Epithelial cell of proximal tubule (primary cell): ENCODE results near the gene EDN1. TPM values are rescaled to one million over a fixed set of nuclear protein-coding genes. Genes with fewer than 3 reads are reported as not detected.
"Not testable (repeated sequence)": the region's sequence is repeated elsewhere in the genome, so short reads cannot be mapped to it uniquely, and the experiment has no call there.

Experiments
- DNase-seq: peaks from one replicate; pipeline ENCODE4 v3.0.0-alpha.2; 2011; ENCODE audit warnings: low read depth
- H3K4me3 ChIP-seq: 2 replicates; pipeline ENCODE4 v1.5.1; 2011; ENCODE audit warnings: low read depth, mild to moderate bottlenecking, low read length
- total RNA-seq: library from RNA; depleted of rRNA; stranded (reverse); fragments of >200 nt; gene quantifications from 2 replicates; pipeline ENCODE4 v1.2.3, GENCODE V29; 2015
- TF ChIP-seq, protein P1 (sequence below): conservative IDR thresholded peaks from 2 replicates; pipeline ENCODE4 v1.5.1; 2012; ENCODE audit warnings: low read depth, mild to moderate bottlenecking, low read length

The EDN1 gene
- total RNA-seq, 1 donor from 2014 or later = 16.3 TPM

GRCh38 chr6:12324748-12325147, 34.6 kb downstream of the EDN1 start:
- TF ChIP-seq, protein P1, sequence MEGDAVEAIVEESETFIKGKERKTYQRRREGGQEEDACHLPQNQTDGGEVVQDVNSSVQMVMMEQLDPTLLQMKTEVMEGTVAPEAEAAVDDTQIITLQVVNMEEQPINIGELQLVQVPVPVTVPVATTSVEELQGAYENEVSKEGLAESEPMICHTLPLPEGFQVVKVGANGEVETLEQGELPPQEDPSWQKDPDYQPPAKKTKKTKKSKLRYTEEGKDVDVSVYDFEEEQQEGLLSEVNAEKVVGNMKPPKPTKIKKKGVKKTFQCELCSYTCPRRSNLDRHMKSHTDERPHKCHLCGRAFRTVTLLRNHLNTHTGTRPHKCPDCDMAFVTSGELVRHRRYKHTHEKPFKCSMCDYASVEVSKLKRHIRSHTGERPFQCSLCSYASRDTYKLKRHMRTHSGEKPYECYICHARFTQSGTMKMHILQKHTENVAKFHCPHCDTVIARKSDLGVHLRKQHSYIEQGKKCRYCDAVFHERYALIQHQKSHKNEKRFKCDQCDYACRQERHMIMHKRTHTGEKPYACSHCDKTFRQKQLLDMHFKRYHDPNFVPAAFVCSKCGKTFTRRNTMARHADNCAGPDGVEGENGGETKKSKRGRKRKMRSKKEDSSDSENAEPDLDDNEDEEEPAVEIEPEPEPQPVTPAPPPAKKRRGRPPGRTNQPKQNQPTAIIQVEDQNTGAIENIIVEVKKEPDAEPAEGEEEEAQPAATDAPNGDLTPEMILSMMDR = no peak
- no peak overlapping the region for H3K4me3 ChIP-seq
- DNase-seq = no peak

DNA sequence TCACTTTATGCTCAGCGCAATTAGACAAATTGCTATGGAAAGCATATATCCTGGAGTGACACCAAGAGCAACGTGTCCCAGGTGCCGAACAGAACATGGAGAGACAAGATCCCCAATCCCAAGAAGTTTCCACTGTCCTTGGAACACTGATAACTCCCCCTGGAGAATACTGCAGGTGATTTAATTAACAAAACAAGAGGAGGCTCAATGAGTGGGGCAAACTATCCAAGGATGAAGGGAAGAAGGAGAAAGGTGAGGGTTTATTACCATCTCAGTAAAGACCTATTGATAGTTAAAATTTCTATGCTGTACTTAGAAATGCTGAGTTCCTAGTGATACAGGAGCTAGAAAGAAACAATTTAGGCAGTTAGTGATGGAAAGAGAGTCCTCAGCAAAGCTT, 35.7 kb downstream of the EDN1 start:
- no peak overlapping the region for H3K4me3 ChIP-seq
- TF ChIP-seq, protein P1 = no peak
- DNase-seq = no peak

- peak; percentile 78 for DNase-seq
- no peak overlapping the region for H3K4me3 ChIP-seq
- TF ChIP-seq, protein P1 = no peak
Measured at GRCh38 chr6:12327391-12327790, 37.2 kb downstream of the EDN1 start.

GRCh38 chr6:12327988-12328387, 37.8 kb downstream of the EDN1 start:
- H3K4me3 ChIP-seq = no peak overlapping the region
- DNase-seq = no peak
- TF ChIP-seq, protein P1 = no peak

DNA sequence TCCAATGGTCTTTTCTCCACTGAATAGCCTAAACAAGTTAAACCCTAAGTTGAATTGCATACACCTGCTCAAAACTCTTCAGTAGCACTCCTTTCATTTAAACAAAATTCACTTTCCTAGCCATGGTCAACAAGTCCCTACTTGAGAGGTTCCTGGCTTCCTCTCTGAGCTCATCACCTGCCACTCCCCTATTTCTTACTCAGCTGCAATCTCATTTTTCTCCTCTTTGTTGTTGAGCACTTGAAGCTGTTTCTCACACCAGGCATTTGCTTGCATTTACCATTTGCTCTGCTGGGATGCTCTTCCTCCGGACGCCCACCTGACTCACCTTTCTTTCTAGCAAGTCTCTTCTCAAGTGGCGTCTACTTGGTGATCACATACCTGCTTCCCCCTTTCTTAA, 38.5 kb downstream of the EDN1 start:
- H3K4me3 ChIP-seq = no peak overlapping the region
- DNase-seq = no peak
- TF ChIP-seq, protein P1 = no peak

- TF ChIP-seq, protein P1 = no peak
- DNase-seq = no peak
- no peak overlapping the region for H3K4me3 ChIP-seq
Measured at GRCh38 chr6:12331474-12331873, 41.3 kb downstream of the EDN1 start.

DNA sequence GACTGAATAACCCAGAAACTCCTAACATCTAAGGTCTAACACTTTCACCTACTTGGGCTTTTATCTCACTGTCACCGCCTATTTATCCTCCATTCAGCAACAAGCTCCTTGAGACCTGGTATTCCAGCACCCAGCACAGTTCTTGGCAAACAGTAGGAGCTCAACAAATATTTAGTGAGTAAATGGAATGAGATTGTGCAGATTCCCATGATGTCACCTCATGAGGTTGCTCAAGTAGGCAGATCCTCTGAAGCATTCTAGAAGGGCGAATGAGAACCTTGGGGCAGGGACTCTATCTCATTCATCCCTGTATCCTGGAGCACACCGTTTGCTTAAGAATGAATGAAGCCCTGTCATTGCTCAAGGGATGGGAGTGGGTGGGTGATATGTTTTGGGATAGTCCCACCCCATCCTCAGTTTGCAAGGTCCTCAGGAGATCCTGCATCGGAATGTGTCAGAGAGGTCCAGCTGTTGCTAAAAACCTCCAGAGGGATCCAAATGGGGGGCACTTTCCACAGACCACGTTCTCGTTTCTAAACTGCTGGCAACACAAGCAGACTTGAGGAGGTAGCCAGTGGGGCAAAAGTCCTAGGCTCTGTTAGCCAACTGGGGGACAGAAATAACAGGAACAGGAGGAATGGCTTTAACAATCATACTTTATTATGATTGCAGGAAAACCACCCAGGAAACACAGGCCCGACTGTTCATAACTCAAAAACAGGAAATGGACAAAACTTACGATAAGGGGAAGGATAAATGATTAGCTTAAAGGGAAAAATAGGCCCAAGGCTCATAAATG, 42.0 kb downstream of the EDN1 start:
- DNase-seq = peak; percentile 89
- no peak overlapping the region for H3K4me3 ChIP-seq
- TF ChIP-seq, protein P1 = no peak

DNA sequence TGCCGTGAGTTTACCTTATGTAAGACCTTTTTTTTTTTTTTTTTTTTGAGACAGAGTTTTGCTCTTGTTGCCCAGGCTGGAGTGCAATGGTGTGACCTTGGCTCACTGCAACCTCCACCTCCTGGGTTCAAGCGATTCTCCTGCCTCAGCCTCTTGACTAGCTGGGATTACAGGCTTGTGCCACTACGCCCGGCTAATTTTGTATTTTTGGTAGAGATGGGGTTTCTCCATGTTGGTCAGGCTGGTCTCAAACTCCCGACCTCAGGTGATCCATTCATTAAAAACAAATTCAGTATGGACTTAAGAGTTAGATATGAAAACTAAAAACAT, 42.6 kb downstream of the EDN1 start:
- DNase-seq, H3K4me3 ChIP-seq: not testable (repeated sequence)
